HG03196 (cell line): ENCODE data around the gene CMTM2.
"Not testable (repeated sequence)": the region's sequence is repeated elsewhere in the genome, so short reads cannot be mapped to it uniquely, and the experiment has no call there.

Experiments
- ATAC-seq: cut with Tn5 transposase; IDR thresholded peaks from one replicate; pipeline ENCODE4 v1.9.1; 2021; ENCODE audit not compliant: unreplicated experiment

CMTM2 gene

GRCh38 chr16:66581246-66581952, 2.1 kb downstream of the CMTM2 start:
- no peak for ATAC-seq

GRCh38 chr16:66585481-66586239, 6.4 kb downstream of the CMTM2 start:
- ATAC-seq: no peak

GRCh38 chr16:66587881-66588600, 8.8 kb downstream of the CMTM2 start:
- no peak for ATAC-seq

GRCh38 chr16:66588981-66589713, 9.9 kb downstream of the CMTM2 start:
- ATAC-seq: peak; percentile 68

- no peak for ATAC-seq
These were observed 11.1 kb downstream of the CMTM2 start for GRCh38 chr16:66590322-66590721.

- ATAC-seq: no peak
These were observed 11.8 kb downstream of the CMTM2 start for GRCh38 chr16:66591018-66591417.

- ATAC-seq: no peak
These were observed 13.0 kb downstream of the CMTM2 start for GRCh38 chr16:66592241-66592640.

- no peak for ATAC-seq
These were observed 13.6 kb downstream of the CMTM2 start for GRCh38 chr16:66592814-66593213.

- no peak for ATAC-seq
These were observed 15.5 kb downstream of the CMTM2 start for GRCh38 chr16:66594739-66595138.

- not testable (repeated sequence) for ATAC-seq
These were observed 17.3 kb downstream of the CMTM2 start for GRCh38 chr16:66596559-66596958.

- ATAC-seq: no peak
These were observed 18.0 kb downstream of the CMTM2 start for GRCh38 chr16:66596986-66597848.

- no peak for ATAC-seq
These were observed 18.8 kb downstream of the CMTM2 start for GRCh38 chr16:66598111-66598510.

- ATAC-seq: no peak
These were observed 20.5 kb downstream of the CMTM2 start for GRCh38 chr16:66599726-66600125.

- ATAC-seq: no peak
These were observed 21.2 kb downstream of the CMTM2 start for GRCh38 chr16:66600477-66600876.

- no peak for ATAC-seq
These were observed 22.2 kb downstream of the CMTM2 start for GRCh38 chr16:66601471-66601870.

- no peak for ATAC-seq
These were observed 24.5 kb downstream of the CMTM2 start for GRCh38 chr16:66603537-66604375.

- ATAC-seq: no peak
These were observed 25.3 kb downstream of the CMTM2 start, which contains the start of gene CMTM3 for GRCh38 chr16:66604376-66605176. Gene CMTM3, plus strand, starts transcription at chr16:66604704. Its CDS starts 102 bp downstream, at chr16:66604806.
